Right lobe of liver (tissue), 4 donors: ENCODE data around the gene RPTOR.

Source experiments
- POLR2A ChIP-seq: fragments of 450-650 bp; IDR thresholded peaks from one replicate; pipeline ENCODE4 v1.6.1; 2017; ENCODE audit warnings: antibody characterized with exemption, mild to moderate bottlenecking
- TF ChIP-seq, protein P1 (sequence below), 4 donors: fragments of 200-600 bp in 3 of 4; fragments of 450-650 bp in 1 of 4; IDR thresholded peaks; one replicate each; pipeline versions ENCODE4 v1.5.1 to v1.8.0; 2016 to 2022; ENCODE audit warnings: antibody characterized with exemption in 4 of 4, mild to moderate bottlenecking in 2 of 4
- donor health status: DM: no; HTN: no; CAD: no.
- donor health status: DM: no; HTN: no; CAD: no.
- donor health status: DM: no; HTN: yes; CAD: no.

- TF ChIP-seq, protein P1, sequence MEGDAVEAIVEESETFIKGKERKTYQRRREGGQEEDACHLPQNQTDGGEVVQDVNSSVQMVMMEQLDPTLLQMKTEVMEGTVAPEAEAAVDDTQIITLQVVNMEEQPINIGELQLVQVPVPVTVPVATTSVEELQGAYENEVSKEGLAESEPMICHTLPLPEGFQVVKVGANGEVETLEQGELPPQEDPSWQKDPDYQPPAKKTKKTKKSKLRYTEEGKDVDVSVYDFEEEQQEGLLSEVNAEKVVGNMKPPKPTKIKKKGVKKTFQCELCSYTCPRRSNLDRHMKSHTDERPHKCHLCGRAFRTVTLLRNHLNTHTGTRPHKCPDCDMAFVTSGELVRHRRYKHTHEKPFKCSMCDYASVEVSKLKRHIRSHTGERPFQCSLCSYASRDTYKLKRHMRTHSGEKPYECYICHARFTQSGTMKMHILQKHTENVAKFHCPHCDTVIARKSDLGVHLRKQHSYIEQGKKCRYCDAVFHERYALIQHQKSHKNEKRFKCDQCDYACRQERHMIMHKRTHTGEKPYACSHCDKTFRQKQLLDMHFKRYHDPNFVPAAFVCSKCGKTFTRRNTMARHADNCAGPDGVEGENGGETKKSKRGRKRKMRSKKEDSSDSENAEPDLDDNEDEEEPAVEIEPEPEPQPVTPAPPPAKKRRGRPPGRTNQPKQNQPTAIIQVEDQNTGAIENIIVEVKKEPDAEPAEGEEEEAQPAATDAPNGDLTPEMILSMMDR (IDR thresholded peaks at IDR 0.05): no peak
- no peak for TF ChIP-seq POLR2A
Observed at GRCh38 chr17:80882926-80883685, 338.5 kb downstream of the RPTOR start.
